GM12878 (cell line): ENCODE measurements around the gene AGRN. TPM values are rescaled to one million over a fixed set of nuclear protein-coding genes. Genes with fewer than 3 reads are reported as not detected.
A peak's percentile ranks its signal among the peaks of the same experiment; 100 is the strongest.

Experiments used
- ASH2L ChIP-seq: fragments of 300-600, 200-600 bp; sonication (generic); IDR thresholded peaks from 2 replicates; pipeline ENCODE4 v1.6.1; 2017; ENCODE audit warnings: low read depth, mild to moderate bottlenecking, borderline replicate concordance
- CEBPB ChIP-seq, 2 experiments: fragments of 150-350 bp in 1 of 2; IDR thresholded peaks; 2 replicates each; pipeline ENCODE4 v1.6.1; 2012 to 2014; ENCODE audit warnings: low read depth in 2 of 2, low read length in 2 of 2, borderline replicate concordance in 1 of 2, inconsistent platforms in 1 of 2
- DPF2 ChIP-seq: fragments of 450-650 bp; IDR thresholded peaks from 2 replicates; pipeline ENCODE4 v1.6.1; 2017; ENCODE audit warnings: mild to moderate bottlenecking
- HDAC2 ChIP-seq: fragments of 200-600 bp; sonication (generic); IDR thresholded peaks from 2 replicates; pipeline ENCODE4 v1.6.1; 2017
- IRF3 ChIP-seq: fragments of 450-650 bp; IDR thresholded peaks from 2 replicates; pipeline ENCODE4 v1.6.1; 2014; ENCODE audit warnings: mild to moderate bottlenecking
- JUND ChIP-seq: IDR thresholded peaks from 2 replicates; pipeline ENCODE4 v1.6.1; 2012; ENCODE audit warnings: low read depth, mild to moderate bottlenecking, low read length, improper control_type of control experiment, moderate library complexity
- KAT2A ChIP-seq: conservative IDR thresholded peaks from 2 replicates; pipeline ENCODE4 v1.6.1; 2011; ENCODE audit warnings: low read depth, low read length; ENCODE audit not compliant: control insufficient read depth
- MXI1 ChIP-seq: fragments of 150-350 bp; IDR thresholded peaks from 2 replicates; pipeline ENCODE4 v1.6.1; 2011; ENCODE audit warnings: low read depth, mild to moderate bottlenecking, inconsistent platforms, low read length, improper control_type of control experiment
- NFIC ChIP-seq: IDR thresholded peaks from 2 replicates; pipeline ENCODE4 v1.6.1; 2012; ENCODE audit warnings: low read depth, mild to moderate bottlenecking, inconsistent platforms, low read length, moderate library complexity
- PBX3 ChIP-seq: IDR thresholded peaks from 2 replicates; pipeline ENCODE4 v1.6.1; 2011; ENCODE audit warnings: mild to moderate bottlenecking, low read depth, low read length, moderate library complexity; ENCODE audit not compliant: insufficient replicate concordance
- POLR2AphosphoS2 ChIP-seq: IDR thresholded peaks from 2 replicates; pipeline ENCODE4 v1.6.1; 2011; ENCODE audit warnings: low read depth, mild to moderate bottlenecking, low read length, improper control_type of control experiment, moderate library complexity
- PRDM15 ChIP-seq: fragments of 450-650 bp; formaldehyde crosslinking; IDR thresholded peaks from 2 replicates; pipeline ENCODE4 v1.4.0; 2020; ENCODE audit warnings: mild to moderate bottlenecking, moderate library complexity
- RB1 ChIP-seq: fragments of 450-650 bp; formaldehyde crosslinking; IDR thresholded peaks from 2 replicates; pipeline ENCODE4 v1.6.1; 2017; ENCODE audit warnings: mild to moderate bottlenecking, borderline replicate concordance
- RUNX3 ChIP-seq: IDR thresholded peaks from 2 replicates; pipeline ENCODE4 v1.6.1; 2012; ENCODE audit warnings: low read length, inconsistent platforms
- SIN3A ChIP-seq: IDR thresholded peaks from 2 replicates; pipeline ENCODE4 v1.6.1; 2012; ENCODE audit warnings: low read depth, low read length, improper control_type of control experiment
- SMAD1 ChIP-seq: fragments of 450-650 bp; IDR thresholded peaks from 2 replicates; pipeline ENCODE4 v1.6.1; 2018; ENCODE audit warnings: mild to moderate bottlenecking, low read depth; ENCODE audit not compliant: partially characterized antibody
- SMARCA5 ChIP-seq: fragments of 450-650 bp; IDR thresholded peaks from 2 replicates; pipeline ENCODE4 v1.6.1; 2017; ENCODE audit warnings: mild to moderate bottlenecking
- STAT1 ChIP-seq: fragments of 450-650 bp; conservative IDR thresholded peaks from 2 replicates; pipeline ENCODE4 v1.6.1; 2014; ENCODE audit warnings: antibody characterized with exemption, mild to moderate bottlenecking
- TAF1 ChIP-seq: IDR thresholded peaks from 2 replicates; pipeline ENCODE4 v1.6.1; 2011; ENCODE audit warnings: mild to moderate bottlenecking, low read depth, low read length, borderline replicate concordance
- USF2 ChIP-seq: IDR thresholded peaks from 2 replicates; pipeline ENCODE4 v1.6.1; 2011; ENCODE audit warnings: low read depth, low read length, improper control_type of control experiment, borderline replicate concordance
- ZNF274 ChIP-seq: IDR thresholded peaks from one replicate; pipeline ENCODE4 v1.8.0; 2011; ENCODE audit not compliant: insufficient read length, insufficient read depth
- ZNF622 ChIP-seq: fragments of 450-650 bp; IDR thresholded peaks from 2 replicates; pipeline ENCODE4 v1.6.1; 2017; ENCODE audit warnings: mild to moderate bottlenecking, inconsistent platforms
- polyA plus RNA-seq, 11 experiments: library from polyadenylated mRNA; depleted of rRNA in 4 of 11; unstranded in 6 of 11; stranded (reverse) in 5 of 11; fragments of >200 nt; fragmentation: Nextera tagmentation in 4 of 11; fragmentation: Illumina TruSeq in 1 of 11; extraction: Ambion mirVana in 4 of 11; extraction: Trizol in 1 of 11; gene quantifications; 1 replicate in 1 of 11; 2 replicates in 10 of 11; pipeline versions ENCODE4 v1.2.1 to v1.2.3, GENCODE V29; 2011 to 2016; ENCODE audit warnings: inconsistent platforms in 2 of 11, missing spikeins in 2 of 11, low read depth in 1 of 11
- total RNA-seq, 4 experiments: library from RNA; depleted of rRNA in 3 of 4; stranded (reverse); fragments of >200 nt in 3 of 4; fragmentation: Illumina TruSeq in 1 of 4; extraction: Trizol in 1 of 4; gene quantifications; 2 replicates each; pipeline versions ENCODE4 v1.2.1 to v1.2.3, GENCODE V29; 2013 to 2021

The AGRN gene
- total and polyA plus RNA-seq, 10 of the 15 experiments (the other 5 are each of a cell fraction or from before 2014, with no cell fraction given), result 0.02 to 41.8 (median 4.1) TPM

- no peak for TF ChIP-seq NFIC
- TF ChIP-seq MXI1, result peak; percentile 48; the same call in 1 of the 2 replicates
- TF ChIP-seq ASH2L, result no peak
- 0 out of 2 replicates have a peak, but pooled peaks have one; percentile 45 for TF ChIP-seq RUNX3
- no peak for TF ChIP-seq TAF1
- no peak for TF ChIP-seq IRF3
- TF ChIP-seq HDAC2, result no peak
- peak; percentile 36; the same call in 1 of the 2 replicates for TF ChIP-seq RB1
- no peak for TF ChIP-seq CEBPB (IDR thresholded peaks at IDR 0.05; ENCODE audit: borderline replicate concordance in 1 of 2, low read depth in 2 of 2, low read length in 2 of 2)
- TF ChIP-seq JUND, result peak; percentile 93
- no peak for TF ChIP-seq SMAD1
- TF ChIP-seq KAT2A, result no peak
- TF ChIP-seq STAT1, result no peak
- 0 out of 2 replicates have a peak, but pooled peaks have one; percentile 30 for TF ChIP-seq SIN3A
- TF ChIP-seq POLR2AphosphoS2, result no peak
- no peak for TF ChIP-seq ZNF622
- TF ChIP-seq DPF2, result peak; percentile 72; the same call in 1 of the 2 replicates
- TF ChIP-seq ZNF274, result no peak
- peak; percentile 70; the same call in 1 of the 2 replicates for TF ChIP-seq PRDM15
- TF ChIP-seq SMARCA5, result peak; percentile 82
- no peak for TF ChIP-seq USF2
- TF ChIP-seq PBX3, result no peak
These were observed 19.4 kb upstream of the AGRN start (continued) for GRCh38 chr1:1000357-1001056.
